Right lobe of liver (tissue), 6 donors: Measurements from ENCODE around the gene CTRB1. TPM values are rescaled to one million over a fixed set of nuclear protein-coding genes. Genes with fewer than 3 reads are reported as not detected.

Experiments
- ATAC-seq, 4 donors: fragments of 200-7000 bp; cut with Tn5 transposase; one replicate each; pipeline ENCODE4 v1.9.1; 2020; ENCODE audit warnings: mild to moderate bottlenecking in 4 of 4, moderate library complexity in 4 of 4
- DNase-seq, 3 donors: peaks; one replicate each; pipeline ENCODE4 v3.0.0-alpha.2; 2020
- H3K27ac ChIP-seq, 3 donors: fragments of 200-600 bp; one replicate each; pipeline ENCODE4 v1.8.0; 2022
- H3K27me3 ChIP-seq, 2 donors: fragments of 200-600 bp; one replicate each; pipeline ENCODE4 v1.8.0; 2022
- H3K36me3 ChIP-seq, 4 donors: fragments of 200-600 bp; sonication (generic) in 1 of 4; one replicate each; pipeline versions ENCODE4 v1.5.1 to v1.8.0; 2017 to 2022; ENCODE audit warnings: control low read depth in 1 of 4
- H3K4me1 ChIP-seq, 4 donors: fragments of 200-600 bp; sonication (generic) in 1 of 4; one replicate each; pipeline versions ENCODE4 v1.5.1 to v1.8.0; 2017 to 2022; ENCODE audit warnings: control low read depth in 1 of 4
- H3K4me3 ChIP-seq, 3 donors: fragments of 200-600 bp; one replicate each; pipeline ENCODE4 v1.8.0; 2022
- H3K9me3 ChIP-seq, 4 donors: fragments of 200-600 bp; sonication (generic) in 1 of 4; one replicate each; pipeline versions ENCODE4 v1.5.1 to v1.8.0; 2017 to 2022; ENCODE audit warnings: control low read depth in 1 of 4
- CTCF ChIP-seq, 4 donors: fragments of 200-600 bp in 3 of 4; fragments of 450-650 bp in 1 of 4; IDR thresholded peaks; one replicate each; pipeline versions ENCODE4 v1.5.1 to v1.8.0; 2016 to 2022; ENCODE audit warnings: antibody characterized with exemption in 4 of 4, mild to moderate bottlenecking in 2 of 4
- POLR2A ChIP-seq: fragments of 450-650 bp; IDR thresholded peaks from one replicate; pipeline ENCODE4 v1.6.1; 2017; ENCODE audit warnings: antibody characterized with exemption, mild to moderate bottlenecking
- WGBS: methylation state at CpG from one replicate; pipeline ENCODE4 v1.1.6; 2018; ENCODE audit warnings: low coverage, low lambda C conversion rate; ENCODE audit not compliant: insufficient coverage; ENCODE audit errors: missing lambda C conversion rate; 5-methylcytosine and 5-hydroxymethylcytosine counted together
- intact Hi-C, 2 donors: fragments of 100-400 bp; cut with DNase I; formaldehyde crosslinking; loops; one replicate each; pipeline versions ENCODE4 v1.11.2 to v1.14.1; 2022
- long read RNA-seq: library from polyadenylated mRNA; unstranded; transcript quantifications from one replicate; pipeline ENCODE4 v2.0.0, GENCODE V29; 2019
- total RNA-seq, 6 experiments: library from RNA; depleted of rRNA in 2 of 6; stranded (reverse); fragments of >200 nt in 2 of 6; fragmentation: NEBNext Ultra II Directional in 3 of 6; extraction: Animal tissue kit (Norgen Biotek cat#: 25700) in 3 of 6; gene quantifications; one replicate each; pipeline versions ENCODE4 v1.1.0 to v1.2.4, GENCODE V29; 2016 to 2023
- donor health status: DM: no; HTN: yes; CAD: no.
- donor health status: DM: no; HTN: no; CAD: no.
- donor health status: DM: no; HTN: no; CAD: no.
- donor health status: DM: no; HTN: yes; CAD: no.
- donor health status: DM: no; HTN: yes; CAD: no.

Gene CTRB1
- total RNA-seq, result not detected
- long read RNA-seq, result 0 reads

GRCh38 chr16:75218256-75219076, at the start of gene CTRB1:
CTRB1 (plus strand) TSS chr16:75218988; CDS start chr16:75219008, 20 bp downstream.
- no peaks in the 10 kb centered on the region for H3K4me1 ChIP-seq
- ATAC-seq, result no peak
- no peak for DNase-seq
- H3K9me3 ChIP-seq, result no peaks in the 10 kb centered on the region
- no peak within 1 kb of the TSS for H3K27ac ChIP-seq
- H3K4me3 ChIP-seq, result no peak within 1 kb of the TSS
- intact Hi-C loops, result no loop called here
- TF ChIP-seq CTCF (IDR thresholded peaks at IDR 0.05) (no peak), POLR2A (no peak)
- H3K36me3 ChIP-seq, result no peaks in the 10 kb centered on the region
- WGBS, result 70% methylated on average over 3 of the region's 19 CpGs
- no peaks in the 10 kb centered on the region for H3K27me3 ChIP-seq

- TF ChIP-seq POLR2A, result no peak
- TF ChIP-seq CTCF (IDR thresholded peaks at IDR 0.05), result no peak
- WGBS, result 80% methylated on average over 1 of the region's 10 CpGs
- no peak overlapping the region for H3K4me3 ChIP-seq
- H3K9me3 ChIP-seq, result peaks cover 0 to 61% (median 16%) of the 10 kb centered on the region in 4 donors
- DNase-seq (no peak), ATAC-seq (no peak)
- H3K27ac ChIP-seq, result no peak overlapping the region
- H3K4me1 ChIP-seq, result no peaks in the 10 kb centered on the region
- intact Hi-C loops, result no loop called here
- H3K36me3 ChIP-seq, result peaks cover 0 to 45% (median 27%) of the 10 kb centered on the region in 4 donors
- H3K27me3 ChIP-seq, result no peaks in the 10 kb centered on the region
These were observed 48.8 kb upstream of the CTRB1 start for GRCh38 chr16:75169899-75170405.

GRCh38 chr16:75172578-75172977, 46.2 kb upstream of the CTRB1 start:
- no peak for DNase-seq
- H3K4me1 ChIP-seq, result no peaks in the 10 kb centered on the region
- TF ChIP-seq POLR2A (no peak), CTCF (IDR thresholded peaks at IDR 0.05) (no peak)
- WGBS, result 90% methylated on average over 1 of the region's 4 CpGs
- peaks cover 0 to 27% (median 15%) of the 10 kb centered on the region in 4 donors for H3K36me3 ChIP-seq
- no peak overlapping the region for H3K27ac ChIP-seq
- H3K27me3 ChIP-seq, result no peaks in the 10 kb centered on the region
- no peak for ATAC-seq
- H3K4me3 ChIP-seq, result no peak overlapping the region
- intact Hi-C loops, result no loop called here
- peaks cover 0 to 44% (median 13%) of the 10 kb centered on the region in 4 donors for H3K9me3 ChIP-seq

DNA sequence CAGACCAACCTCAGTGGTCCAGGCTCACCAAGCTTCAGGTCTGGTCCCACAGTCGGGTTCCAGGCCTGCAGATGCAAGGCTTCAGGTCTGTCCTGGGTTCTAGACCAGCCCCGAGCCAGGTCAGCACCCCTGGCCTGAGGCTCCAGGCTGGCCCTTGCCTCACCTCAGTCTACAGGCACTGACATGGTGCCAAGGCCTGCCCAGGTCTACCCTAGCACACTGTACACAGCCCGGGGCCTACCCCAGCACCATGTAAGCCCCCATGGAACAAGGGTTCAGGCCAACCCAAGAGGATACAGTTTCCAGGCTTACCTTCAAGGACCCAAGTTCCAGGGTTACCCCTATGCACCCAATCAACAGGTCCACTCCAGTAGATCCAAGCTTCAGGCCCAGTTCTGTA, 43.7 kb upstream of the CTRB1 start:
- Histone ChIP-seq H3K36me3 (peaks cover 0 to 5% (median 2%) of the 10 kb centered on the region in 4 donors), H3K4me3 (no peak overlapping the region), H3K9me3 (peaks cover 0 to 22% (median 3%) of the 10 kb centered on the region in 4 donors), H3K27me3 (no peaks in the 10 kb centered on the region), H3K27ac (no peak overlapping the region), H3K4me1 (no peaks in the 10 kb centered on the region)
- no CpG with 5 or more reads among the region's 3 CpGs for WGBS
- no peak for DNase-seq
- ATAC-seq, result peak in 3 of 4 donors; percentile 11 to 46 (median 20)
- intact Hi-C loops, result no loop called here
- no peak for TF ChIP-seq CTCF (IDR thresholded peaks at IDR 0.05)
- no peak for TF ChIP-seq POLR2A
